ENCODE data around the gene CTSE. TPM values are rescaled to one million over a fixed set of nuclear protein-coding genes. Genes with fewer than 3 reads are reported as not detected.

CTSE gene
- total RNA-seq = not detected
- not detected for polyA plus RNA-seq
- total RNA-seq = not detected

DNA sequence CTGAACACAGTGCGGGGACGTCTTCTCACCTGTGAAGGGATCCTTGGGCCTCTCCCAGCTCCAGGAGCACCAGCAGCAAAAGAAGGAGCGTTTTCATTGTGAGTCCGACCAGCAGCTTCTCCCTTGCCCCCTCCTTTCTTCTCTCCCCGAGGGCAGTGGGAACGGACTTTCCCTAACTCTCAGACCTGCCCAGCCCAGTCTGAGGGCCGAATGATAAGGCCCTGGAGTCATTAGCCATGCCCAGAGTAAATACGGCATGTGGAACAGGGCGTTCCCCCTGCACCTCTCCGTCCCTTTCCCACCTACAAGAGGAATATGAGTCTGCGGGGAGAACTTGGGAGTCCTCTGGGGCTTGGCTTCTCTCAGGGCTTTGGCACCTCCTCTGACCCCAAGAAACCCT lies at the start of gene CTSE:
TSS of gene CTSE (minus strand) at position 201 of the 400 bp plus-strand sequence. CDS start at position 97, 104 bp downstream.
- Histone ChIP-seq H3K9me3 (ENCODE audit: control insufficient read depth in 2 of 3, low read length in 3 of 3) (no peaks in the 10 kb centered on the region), H3K36me3 (ENCODE audit: control insufficient read depth in 2 of 3, insufficient read depth in 3 of 3, low read length in 3 of 3) (no peaks in the 10 kb centered on the region), H3K27ac (ENCODE audit: low read depth, low read length) (no peak within 1 kb of the TSS), H3K4me1 (ENCODE audit: control insufficient read depth in 2 of 2, insufficient read depth in 2 of 2, low read length in 2 of 2) (no peaks in the 10 kb centered on the region), H3K27me3 (ENCODE audit: control insufficient read depth in 2 of 2, insufficient read depth in 2 of 2, low read length in 2 of 2) (no peaks in the 10 kb centered on the region), H3K4me3 (ENCODE audit: low read length) (no peak within 1 kb of the TSS)
- ATAC-seq (no peak), DNase-seq (no peak)
- H3K9me3 Mint-ChIP-seq = no peaks in the 10 kb centered on the region
- no peak within 1 kb of the TSS for H3K4me3 Mint-ChIP-seq
- H3K27me3 Mint-ChIP-seq = peaks cover 0 to 49% (median 11%) of the 10 kb centered on the region in 5 donors
- H3K36me3 Mint-ChIP-seq = peaks cover 0 to under 1% (median 0%) of the 10 kb centered on the region in 5 donors
- ChIA-PET CTCF (no interaction called here), POLR2A (no interaction called here)
- no peak within 1 kb of the TSS for H3K27ac Mint-ChIP-seq
- intact Hi-C loops (cut with micrococcal nuclease) = loop anchor here in 1 of 2 donors (1.0 kb wide), 1 partner anchor 11 kb away; no protein-coding TSS in a partner anchor
- no peaks in the 10 kb centered on the region for H3K4me1 Mint-ChIP-seq

DNA sequence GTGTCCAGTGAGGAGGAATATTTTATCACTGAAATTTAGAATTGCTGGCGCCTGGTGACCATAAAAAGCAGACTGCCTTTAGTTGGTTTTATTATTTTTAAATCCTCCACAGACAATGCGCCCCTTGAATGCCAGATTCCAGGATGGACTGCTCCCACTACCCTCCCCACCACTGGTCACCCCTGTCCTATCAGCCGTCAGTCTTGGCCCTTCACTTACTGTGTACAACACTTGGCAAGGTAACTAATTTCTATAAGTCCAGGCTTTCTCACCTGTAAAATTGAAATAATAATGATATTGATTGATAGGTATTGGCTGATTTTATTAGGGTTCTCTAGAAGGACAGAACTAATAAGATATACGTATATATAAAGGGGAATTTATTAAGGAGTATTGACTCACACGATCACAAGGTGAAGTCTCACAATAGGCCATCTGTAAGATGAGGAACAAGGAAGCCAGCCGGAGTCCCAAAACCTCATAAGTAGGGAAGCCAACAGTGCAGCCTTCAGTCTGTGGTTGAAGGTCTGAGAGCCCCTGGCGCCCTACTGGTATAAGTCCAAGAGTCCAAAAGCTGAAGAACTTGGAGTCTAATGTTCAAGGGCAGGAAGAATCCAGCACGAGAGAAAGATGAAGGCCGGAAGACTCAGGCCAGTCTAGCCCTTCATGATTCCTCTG lies 47.1 kb upstream of the CTSE start:
- intact Hi-C loops (cut with micrococcal nuclease) = no loop called here
- Histone ChIP-seq H3K4me1 (ENCODE audit: control insufficient read depth in 2 of 2, insufficient read depth in 2 of 2, low read length in 2 of 2) (no peaks in the 10 kb centered on the region), H3K9me3 (ENCODE audit: control insufficient read depth in 2 of 3, low read length in 3 of 3) (no peaks in the 10 kb centered on the region), H3K36me3 (ENCODE audit: control insufficient read depth in 2 of 3, insufficient read depth in 3 of 3, low read length in 3 of 3) (no peaks in the 10 kb centered on the region), H3K27ac (ENCODE audit: low read depth, low read length) (no peak overlapping the region), H3K4me3 (ENCODE audit: low read length) (no peak overlapping the region), H3K27me3 (ENCODE audit: control insufficient read depth in 2 of 2, insufficient read depth in 2 of 2, low read length in 2 of 2) (no peaks in the 10 kb centered on the region)
- Mint-ChIP-seq H3K4me1 (peaks cover 0 to 13% (median 8%) of the 10 kb centered on the region in 7 donors), H3K36me3 (no peaks in the 10 kb centered on the region), H3K27ac (no peak overlapping the region), H3K27me3 (peaks cover 0 to 70% (median 3%) of the 10 kb centered on the region in 5 donors), H3K9me3 (no peaks in the 10 kb centered on the region), H3K4me3 (no peak overlapping the region)
- CTCF ChIA-PET = no interaction called here
- DNase-seq (no peak), ATAC-seq (no peak)
- POLR2A ChIA-PET = no interaction called here

DNA sequence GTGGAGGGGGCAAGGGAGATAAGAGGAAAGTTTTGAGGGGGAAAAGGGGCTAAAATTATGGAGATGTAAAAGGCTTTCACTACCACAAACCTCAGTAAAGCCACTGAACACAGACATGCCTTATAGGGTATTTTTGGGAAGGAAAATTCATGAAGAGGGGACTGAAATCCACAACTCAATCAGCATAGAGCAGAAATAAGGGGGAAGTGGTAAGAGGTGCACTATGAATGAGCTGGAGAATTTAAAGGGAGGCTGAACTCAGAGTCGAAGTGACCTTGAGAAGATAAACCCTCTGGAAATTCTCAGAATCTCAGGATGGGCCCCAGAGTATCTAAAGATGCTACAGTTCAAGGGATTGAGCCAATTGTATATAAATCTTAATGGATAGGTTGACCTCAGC lies 44.6 kb upstream of the CTSE start:
- no peaks in the 10 kb centered on the region for H3K36me3 Mint-ChIP-seq
- ATAC-seq = no peak
- H3K27me3 Mint-ChIP-seq = peaks cover 0 to 55% (median 0%) of the 10 kb centered on the region in 5 donors
- H3K27me3 ChIP-seq (ENCODE audit: control insufficient read depth in 2 of 2, insufficient read depth in 2 of 2, low read length in 2 of 2) = no peaks in the 10 kb centered on the region
- H3K4me3 Mint-ChIP-seq = no peak overlapping the region
- CTCF ChIA-PET = interaction anchor here (1.6 kb wide), 1 partner anchor 15 kb away, joined by 3 read pairs; no protein-coding TSS in a partner anchor
- H3K27ac Mint-ChIP-seq = no peak overlapping the region
- H3K27ac ChIP-seq (ENCODE audit: low read depth, low read length) = no peak overlapping the region
- no peak for DNase-seq
- no peaks in the 10 kb centered on the region for H3K4me1 ChIP-seq (ENCODE audit: control insufficient read depth in 2 of 2, insufficient read depth in 2 of 2, low read length in 2 of 2)
- POLR2A ChIA-PET = no interaction called here
- no peaks in the 10 kb centered on the region for H3K9me3 Mint-ChIP-seq
- peaks cover 0 to 13% (median 8%) of the 10 kb centered on the region in 7 donors for H3K4me1 Mint-ChIP-seq
- H3K4me3 ChIP-seq (ENCODE audit: low read length) = no peak overlapping the region
- no peaks in the 10 kb centered on the region for H3K36me3 ChIP-seq (ENCODE audit: control insufficient read depth in 2 of 3, insufficient read depth in 3 of 3, low read length in 3 of 3)
- no peaks in the 10 kb centered on the region for H3K9me3 ChIP-seq (ENCODE audit: control insufficient read depth in 2 of 3, low read length in 3 of 3)
- intact Hi-C loops (cut with micrococcal nuclease) = no loop called here

DNA sequence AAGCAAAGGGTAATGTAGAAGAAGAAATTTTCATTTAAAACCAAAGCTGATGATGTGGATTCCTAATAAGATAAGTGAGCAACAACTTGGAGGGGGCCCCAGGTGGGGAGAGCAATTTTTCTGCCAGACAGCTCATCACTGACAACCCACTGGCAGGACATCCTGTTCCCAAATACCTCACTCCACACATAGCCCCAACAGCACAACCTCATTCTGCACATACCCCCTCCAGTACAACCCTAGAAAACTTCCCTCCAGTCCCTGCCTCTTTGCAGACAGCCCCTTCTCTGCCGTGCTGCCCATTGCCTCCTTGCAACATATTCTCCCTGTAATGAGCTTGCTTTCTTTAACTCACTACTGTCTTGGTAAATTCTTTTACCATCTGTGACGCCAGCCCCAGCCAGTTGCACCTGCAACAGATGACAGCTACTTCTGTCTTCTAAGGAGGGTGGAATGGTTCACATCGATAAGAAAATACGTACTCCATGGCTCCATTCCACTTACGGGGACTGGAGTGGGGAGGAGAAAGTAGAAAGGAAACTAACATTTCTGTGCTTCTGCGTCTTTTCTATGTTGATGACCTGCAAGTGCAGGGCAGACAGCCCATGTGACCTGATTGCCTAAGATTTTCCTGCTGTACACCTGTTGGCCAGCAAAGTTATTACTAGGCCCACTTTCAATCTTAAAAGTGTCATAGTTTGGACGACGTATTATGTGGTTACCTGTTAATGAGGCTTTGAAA lies 44.0 kb upstream of the CTSE start:
- Mint-ChIP-seq H3K27ac (no peak overlapping the region), H3K4me3 (no peak overlapping the region), H3K36me3 (peaks cover 0 to 5% (median 0%) of the 10 kb centered on the region in 5 donors), H3K4me1 (peaks cover 0 to 13% (median 8%) of the 10 kb centered on the region in 7 donors), H3K27me3 (peaks cover 0 to 52% (median 0%) of the 10 kb centered on the region in 5 donors), H3K9me3 (peaks cover 0 to 6% (median 4%) of the 10 kb centered on the region in 11 donors)
- DNase-seq = no peak
- intact Hi-C loops (cut with micrococcal nuclease) = no loop called here
- Histone ChIP-seq H3K4me3 (ENCODE audit: low read length) (no peak overlapping the region), H3K36me3 (ENCODE audit: control insufficient read depth in 2 of 3, insufficient read depth in 3 of 3, low read length in 3 of 3) (no peaks in the 10 kb centered on the region), H3K27ac (ENCODE audit: low read depth, low read length) (no peak overlapping the region), H3K4me1 (ENCODE audit: control insufficient read depth in 2 of 2, insufficient read depth in 2 of 2, low read length in 2 of 2) (no peaks in the 10 kb centered on the region), H3K27me3 (ENCODE audit: control insufficient read depth in 2 of 2, insufficient read depth in 2 of 2, low read length in 2 of 2) (no peaks in the 10 kb centered on the region), H3K9me3 (ENCODE audit: control insufficient read depth in 2 of 3, low read length in 3 of 3) (no peaks in the 10 kb centered on the region)
- ChIA-PET POLR2A (no interaction called here), CTCF (interaction anchor here (0.6 to 0.7 kb wide), 2 partner anchors 11 to 1542 kb away, joined by 3 to 4 read pairs; no protein-coding TSS in a partner anchor)
- peak; percentile 18 for ATAC-seq

DNA sequence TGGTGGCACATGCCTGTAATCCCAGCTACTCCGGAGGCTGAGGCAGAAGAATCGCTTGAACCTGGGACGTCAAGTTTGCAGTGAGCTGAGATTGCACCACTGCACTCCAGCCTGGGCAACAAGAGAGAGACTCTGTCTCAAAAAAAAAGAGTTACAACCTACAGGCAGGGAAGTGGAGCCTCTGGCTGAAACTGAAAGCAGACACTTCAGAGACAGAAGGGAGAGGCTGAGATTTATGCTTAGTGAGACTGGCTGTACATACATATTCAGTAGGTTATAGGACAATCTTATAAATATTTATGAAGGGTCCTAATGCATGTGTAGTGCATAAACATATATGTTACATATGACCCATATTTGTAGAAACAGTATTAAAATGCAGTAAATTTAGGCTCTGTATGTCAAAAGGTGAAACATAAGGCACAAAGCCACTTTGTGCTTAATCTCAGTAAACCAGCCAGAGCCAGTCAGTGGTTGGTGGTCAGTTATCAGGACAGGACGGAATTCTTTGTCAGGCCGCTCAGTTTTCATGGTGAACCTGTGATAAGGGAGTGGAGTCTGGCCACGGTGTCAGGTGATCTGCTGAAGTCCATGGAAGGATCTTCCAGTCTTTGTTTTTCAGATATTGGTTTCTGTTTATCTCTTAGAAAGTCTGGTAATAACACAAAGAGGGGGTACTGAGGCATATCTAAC lies 42.9 kb upstream of the CTSE start:
- ChIA-PET POLR2A (no interaction called here), CTCF (interaction anchor here (0.6 to 0.7 kb wide), 2 partner anchors 10 to 1541 kb away, joined by 3 to 4 read pairs; no protein-coding TSS in a partner anchor)
- Histone ChIP-seq H3K4me1 (ENCODE audit: control insufficient read depth in 2 of 2, insufficient read depth in 2 of 2, low read length in 2 of 2) (no peaks in the 10 kb centered on the region), H3K36me3 (ENCODE audit: control insufficient read depth in 2 of 3, insufficient read depth in 3 of 3, low read length in 3 of 3) (no peaks in the 10 kb centered on the region), H3K4me3 (ENCODE audit: low read length) (no peak overlapping the region), H3K9me3 (ENCODE audit: control insufficient read depth in 2 of 3, low read length in 3 of 3) (no peaks in the 10 kb centered on the region), H3K27ac (ENCODE audit: low read depth, low read length) (no peak overlapping the region), H3K27me3 (ENCODE audit: control insufficient read depth in 2 of 2, insufficient read depth in 2 of 2, low read length in 2 of 2) (no peaks in the 10 kb centered on the region)
- Mint-ChIP-seq H3K27me3 (peaks cover 0 to 49% (median 0%) of the 10 kb centered on the region in 5 donors), H3K4me1 (peaks cover 0 to 13% (median 8%) of the 10 kb centered on the region in 7 donors), H3K36me3 (peaks cover 0 to 5% (median 0%) of the 10 kb centered on the region in 5 donors), H3K27ac (no peak overlapping the region), H3K9me3 (peaks cover 0 to 10% (median 4%) of the 10 kb centered on the region in 11 donors), H3K4me3 (no peak overlapping the region)
- ATAC-seq (peak; percentile 34), DNase-seq (no peak)
- intact Hi-C loops (cut with micrococcal nuclease) = no loop called here

DNA sequence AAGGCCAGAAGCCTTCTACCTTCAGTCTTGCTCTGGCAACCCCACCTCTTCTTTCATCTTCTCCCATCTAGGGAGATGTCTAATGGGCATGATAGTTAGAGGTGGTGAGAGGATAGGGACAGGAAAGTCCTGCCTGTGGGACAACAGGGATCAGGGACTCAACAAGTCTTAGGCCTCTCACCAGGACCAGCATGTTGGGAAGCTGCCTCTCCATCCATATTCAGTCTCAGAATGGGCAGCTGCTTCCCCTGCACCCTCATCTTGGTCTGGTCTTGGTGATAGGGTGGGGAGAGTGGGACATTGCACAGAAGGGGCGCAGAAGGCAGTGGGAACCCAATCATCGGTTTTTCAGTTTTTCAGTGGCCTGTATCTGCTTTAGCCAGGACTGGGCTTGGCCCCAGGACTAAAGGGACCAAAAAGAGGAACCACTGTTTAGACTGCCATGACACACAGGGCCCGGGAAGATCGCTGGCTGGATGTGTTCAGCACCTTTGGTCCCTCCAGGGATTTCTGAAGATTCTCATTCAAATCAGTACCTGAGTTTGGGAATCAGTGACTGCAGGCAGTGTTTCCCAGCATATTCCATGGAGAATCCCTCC lies 42.0 kb upstream of the CTSE start:
- H3K4me3 Mint-ChIP-seq = no peak overlapping the region
- no peak for DNase-seq
- H3K27me3 Mint-ChIP-seq = peaks cover 0 to 50% (median 0%) of the 10 kb centered on the region in 5 donors
- CTCF ChIA-PET = no interaction called here
- H3K4me3 ChIP-seq (ENCODE audit: low read length) = no peak overlapping the region
- no peaks in the 10 kb centered on the region for H3K4me1 ChIP-seq (ENCODE audit: control insufficient read depth in 2 of 2, insufficient read depth in 2 of 2, low read length in 2 of 2)
- POLR2A ChIA-PET = no interaction called here
- no peak overlapping the region for H3K27ac Mint-ChIP-seq
- no peaks in the 10 kb centered on the region for H3K9me3 ChIP-seq (ENCODE audit: control insufficient read depth in 2 of 3, low read length in 3 of 3)
- no peak overlapping the region for H3K27ac ChIP-seq (ENCODE audit: low read depth, low read length)
- H3K36me3 Mint-ChIP-seq = peaks cover 0 to 5% (median 0%) of the 10 kb centered on the region in 5 donors
- intact Hi-C loops (cut with micrococcal nuclease) = no loop called here
- peaks cover 0 to 10% (median 4%) of the 10 kb centered on the region in 11 donors for H3K9me3 Mint-ChIP-seq
- peak; percentile 38 for ATAC-seq
- H3K27me3 ChIP-seq (ENCODE audit: control insufficient read depth in 2 of 2, insufficient read depth in 2 of 2, low read length in 2 of 2) = no peaks in the 10 kb centered on the region
- H3K4me1 Mint-ChIP-seq = peaks cover 0 to 13% (median 8%) of the 10 kb centered on the region in 7 donors
- H3K36me3 ChIP-seq (ENCODE audit: control insufficient read depth in 2 of 3, insufficient read depth in 3 of 3, low read length in 3 of 3) = no peaks in the 10 kb centered on the region
